A549 (cell line): ENCODE data around the gene MALAT1. TPM values are rescaled to one million over a fixed set of nuclear protein-coding genes. Genes with fewer than 3 reads are reported as not detected.

Experiments used
- BHLHE40 ChIP-seq: IDR thresholded peaks from 2 replicates; pipeline ENCODE4 v1.6.1; 2012; ENCODE audit warnings: low read depth, low read length, inconsistent platforms
- CBX2 ChIP-seq: fragments of 200-600 bp; sonication (generic); IDR thresholded peaks from 2 replicates; pipeline ENCODE4 v1.6.1; 2016; ENCODE audit warnings: low read depth, mild to moderate bottlenecking, borderline replicate concordance
- CEBPB ChIP-seq, 2 experiments: fragments of >200 bp in 1 of 2; sonication (Bioruptor Twin) in 1 of 2; formaldehyde crosslinking in 1 of 2; IDR thresholded peaks; 2 replicates each; pipeline ENCODE4 v1.6.1; 2012 to 2016
- CHD2 ChIP-seq: fragments of 150-350 bp; IDR thresholded peaks from 2 replicates; pipeline ENCODE4 v1.6.1; 2014; ENCODE audit warnings: low read length; ENCODE audit not compliant: partially characterized antibody
- EHF ChIP-seq: fragments of 250-450 bp; sonication (Bioruptor Pico); IDR thresholded peaks from 2 replicates; pipeline ENCODE4 v1.5.0; 2020; ENCODE audit warnings: mild to moderate bottlenecking
- EP300 ChIP-seq, 2 experiments: fragments of >200 bp; sonication (Bioruptor Twin); formaldehyde crosslinking; IDR thresholded peaks; 2 replicates in 1 of 2; 3 replicates in 1 of 2; pipeline ENCODE4 v1.6.1; 2016 to 2017
- ESRRA ChIP-seq: fragments of 150-350 bp; IDR thresholded peaks from 2 replicates; pipeline ENCODE4 v1.6.1; 2014; ENCODE audit warnings: mild to moderate bottlenecking, low read length, borderline replicate concordance
- FOSB ChIP-seq: fragments of 250-450 bp; sonication (Bioruptor Pico); IDR thresholded peaks from 2 replicates; pipeline ENCODE4 v1.5.0; 2020; ENCODE audit warnings: mild to moderate bottlenecking, moderate library complexity
- FOSL2 ChIP-seq, 2 experiments: fragments of 450-650 bp in 1 of 2; fragments of >200 bp in 1 of 2; sonication (Bioruptor Twin) in 1 of 2; formaldehyde crosslinking; IDR thresholded peaks; 2 replicates each; pipeline versions ENCODE4 v1.5.0 to v1.6.1; 2016 to 2020; ENCODE audit warnings: mild to moderate bottlenecking in 1 of 2, moderate library complexity in 1 of 2
- FOXS1 ChIP-seq: fragments of 250-450 bp; sonication (Bioruptor Pico); IDR thresholded peaks from 2 replicates; pipeline ENCODE4 v1.5.0; 2020; ENCODE audit warnings: mild to moderate bottlenecking, moderate library complexity
- HOXA7 ChIP-seq: fragments of 250-450 bp; sonication (Bioruptor Pico); IDR thresholded peaks from 2 replicates; pipeline ENCODE4 v1.5.0; 2020; ENCODE audit warnings: mild to moderate bottlenecking, moderate library complexity
- HOXB13 ChIP-seq: fragments of 250-450 bp; sonication (Bioruptor Pico); IDR thresholded peaks from 2 replicates; pipeline ENCODE4 v1.5.0; 2020; ENCODE audit warnings: low read depth, mild to moderate bottlenecking, moderate library complexity
- HOXB5 ChIP-seq: fragments of 250-450 bp; sonication (Bioruptor Pico); IDR thresholded peaks from 2 replicates; pipeline ENCODE4 v1.5.0; 2020; ENCODE audit warnings: mild to moderate bottlenecking, moderate library complexity
- JUNB ChIP-seq: fragments of >200 bp; sonication (Bioruptor Twin); formaldehyde crosslinking; IDR thresholded peaks from 2 replicates; pipeline ENCODE4 v1.6.1; 2016
- KDM5A ChIP-seq: fragments of 200-600 bp; sonication (generic); IDR thresholded peaks from 2 replicates; pipeline ENCODE4 v1.6.1; 2016; ENCODE audit warnings: antibody characterized with exemption, mild to moderate bottlenecking
- NFE2L2 ChIP-seq: fragments of 150-350 bp; conservative IDR thresholded peaks from 2 replicates; pipeline ENCODE4 v1.6.1; 2014; ENCODE audit warnings: low read length
- NPAS2 ChIP-seq: fragments of 250-450 bp; sonication (Bioruptor Pico); IDR thresholded peaks from 2 replicates; pipeline ENCODE4 v1.8.0; 2022; ENCODE audit warnings: mild to moderate bottlenecking, moderate library complexity, borderline replicate concordance
- NR3C1 ChIP-seq: fragments of >200 bp; sonication (Bioruptor Twin); formaldehyde crosslinking; IDR thresholded peaks from 3 replicates; pipeline ENCODE4 v1.6.1; 2017
- PHF8 ChIP-seq: fragments of 200-600 bp; sonication (generic); IDR thresholded peaks from 2 replicates; pipeline ENCODE4 v1.6.1; 2016; ENCODE audit warnings: low read depth, mild to moderate bottlenecking, antibody characterized with exemption, moderate library complexity, borderline replicate concordance
- RAD21 ChIP-seq, 2 experiments: fragments of >200 bp in 1 of 2; sonication (Bioruptor Twin) in 1 of 2; formaldehyde crosslinking in 1 of 2; IDR thresholded peaks in 1 of 2; conservative IDR thresholded peaks in 1 of 2; 2 replicates in 1 of 2; 3 replicates in 1 of 2; pipeline ENCODE4 v1.6.1; 2012 to 2018; ENCODE audit warnings: inconsistent platforms in 1 of 2
- RARB ChIP-seq: fragments of 250-450 bp; sonication (Bioruptor Pico); IDR thresholded peaks from 2 replicates; pipeline ENCODE4 v1.8.0; 2021; ENCODE audit warnings: mild to moderate bottlenecking, moderate library complexity
- RCOR1 ChIP-seq: fragments of 150-350 bp; IDR thresholded peaks from 2 replicates; pipeline ENCODE4 v1.6.1; 2014; ENCODE audit warnings: antibody characterized with exemption, low read length, low read depth
- SMC3 ChIP-seq: fragments of >200 bp; sonication (Bioruptor Twin); formaldehyde crosslinking; IDR thresholded peaks from 3 replicates; pipeline ENCODE4 v1.6.1; 2018; ENCODE audit warnings: inconsistent platforms
- SREBF2 ChIP-seq: fragments of 450-650 bp; IDR thresholded peaks from 2 replicates; pipeline ENCODE4 v1.6.1; 2014; ENCODE audit warnings: mild to moderate bottlenecking, moderate library complexity
- TFCP2L1 ChIP-seq: fragments of 250-450 bp; sonication (Bioruptor Pico); IDR thresholded peaks from 2 replicates; pipeline ENCODE4 v1.5.0; 2021; ENCODE audit warnings: mild to moderate bottlenecking
- ZC3H11A ChIP-seq: fragments of 450-650 bp; IDR thresholded peaks from 2 replicates; pipeline ENCODE4 v1.6.1; 2014; ENCODE audit warnings: antibody characterized with exemption, mild to moderate bottlenecking
- ZFP36 ChIP-seq: fragments of 450-650 bp; IDR thresholded peaks from 2 replicates; pipeline ENCODE4 v1.6.1; 2014; ENCODE audit warnings: borderline replicate concordance; ENCODE audit not compliant: partially characterized antibody
- polyA plus RNA-seq, 4 experiments: library from polyadenylated mRNA; depleted of rRNA in 3 of 4; stranded (reverse); fragments of >200 nt; fragmentation: RNase III in 1 of 4; extraction: RNeasy Plus Mini Kit Qiagen cat#74134 plus additional on column Dnase treatment in 1 of 4; gene quantifications; 2 replicates in 3 of 4; 3 replicates in 1 of 4; pipeline ENCODE4 v1.2.3, GENCODE V29; 2011 to 2017
- TF ChIP-seq, protein P1 (sequence below): fragments of 250-450 bp; sonication (Bioruptor Pico); IDR thresholded peaks from 2 replicates; pipeline ENCODE4 v1.5.0; 2021; ENCODE audit warnings: mild to moderate bottlenecking, moderate library complexity, borderline replicate concordance
- TF ChIP-seq, protein P2 (sequence below): fragments of 150-350 bp; IDR thresholded peaks from 2 replicates; pipeline ENCODE4 v1.6.1; 2014; ENCODE audit warnings: low read depth, mild to moderate bottlenecking, low read length
- TF ChIP-seq, protein P3 (sequence below): IDR thresholded peaks from 2 replicates; pipeline ENCODE4 v1.6.1; 2012; ENCODE audit warnings: low read depth, borderline replicate concordance
- TF ChIP-seq, protein P4 (sequence below): fragments of >200 bp; sonication (Bioruptor Twin); formaldehyde crosslinking; IDR thresholded peaks from 3 replicates; pipeline ENCODE4 v1.6.1; 2016
- TF ChIP-seq, protein P5 (sequence below): fragments of 250-450 bp; sonication (Bioruptor Pico); IDR thresholded peaks from 2 replicates; pipeline ENCODE4 v1.5.0; 2020; ENCODE audit warnings: low read depth, mild to moderate bottlenecking, moderate library complexity
- TF ChIP-seq, protein P6 (sequence below): IDR thresholded peaks from 2 replicates; pipeline ENCODE4 v1.6.1; 2012

The MALAT1 gene
- polyA plus RNA-seq, 2 of the 4 experiments (the other 2 are of a cell fraction): 188 to 1,041 TPM

DNA sequence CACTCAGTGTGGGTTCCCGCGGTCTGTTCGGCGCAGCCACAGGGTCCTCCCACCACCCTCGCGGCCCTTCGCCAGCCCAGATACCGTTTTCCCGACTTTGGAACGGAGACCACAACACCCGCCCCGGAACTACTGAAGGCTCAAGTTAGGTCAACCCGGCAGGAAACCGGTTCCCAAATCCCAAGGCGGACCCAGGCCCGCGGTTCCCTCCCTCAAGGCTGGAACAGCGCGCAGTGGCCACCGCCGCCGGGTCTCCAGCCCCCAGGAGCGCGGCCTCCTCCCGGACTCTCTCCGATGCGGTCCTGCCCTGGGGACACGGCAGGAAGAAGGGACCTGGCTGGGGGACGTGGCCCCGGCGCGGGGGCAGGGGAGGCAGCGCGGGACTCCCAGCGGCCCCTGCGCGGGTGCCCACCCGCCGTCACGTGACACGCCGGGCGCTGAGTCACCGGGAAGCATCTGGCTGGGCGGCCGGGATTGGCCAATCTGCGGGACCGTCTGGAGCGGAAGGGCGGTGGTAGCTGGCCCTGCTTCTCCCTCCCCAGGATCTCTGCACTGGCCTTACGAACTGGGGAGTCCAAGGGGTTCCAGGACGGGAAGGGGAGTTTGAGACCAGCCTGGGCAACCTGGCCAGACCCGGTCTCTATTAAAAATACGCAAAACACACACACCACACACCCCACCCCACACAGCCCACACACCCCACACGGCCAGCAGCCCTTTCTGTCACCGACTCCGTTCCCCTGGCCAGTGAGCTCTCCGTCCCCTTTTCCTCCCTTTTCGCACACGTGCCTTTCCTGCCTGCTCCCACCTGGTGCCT is 21.5 kb upstream of the MALAT1 start (continued):
- TF ChIP-seq, protein P1, sequence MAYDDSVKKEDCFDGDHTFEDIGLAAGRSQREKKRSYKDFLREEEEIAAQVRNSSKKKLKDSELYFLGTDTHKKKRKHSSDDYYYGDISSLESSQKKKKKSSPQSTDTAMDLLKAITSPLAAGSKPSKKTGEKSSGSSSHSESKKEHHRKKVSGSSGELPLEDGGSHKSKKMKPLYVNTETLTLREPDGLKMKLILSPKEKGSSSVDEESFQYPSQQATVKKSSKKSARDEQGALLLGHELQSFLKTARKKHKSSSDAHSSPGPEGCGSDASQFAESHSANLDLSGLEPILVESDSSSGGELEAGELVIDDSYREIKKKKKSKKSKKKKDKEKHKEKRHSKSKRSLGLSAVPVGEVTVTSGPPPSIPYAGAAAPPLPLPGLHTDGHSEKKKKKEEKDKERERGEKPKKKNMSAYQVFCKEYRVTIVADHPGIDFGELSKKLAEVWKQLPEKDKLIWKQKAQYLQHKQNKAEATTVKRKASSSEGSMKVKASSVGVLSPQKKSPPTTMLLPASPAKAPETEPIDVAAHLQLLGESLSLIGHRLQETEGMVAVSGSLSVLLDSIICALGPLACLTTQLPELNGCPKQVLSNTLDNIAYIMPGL (CRISPR knock-in tag): no peak; the same call in 1 of the 2 replicates
- no peak for TF ChIP-seq HOXB5 (CRISPR knock-in tag)
- no peak for TF ChIP-seq ZC3H11A
- TF ChIP-seq SMC3: peak; percentile 31; the same call in 2 of the 3 replicates
- TF ChIP-seq NFE2L2: no peak
- TF ChIP-seq ZFP36: no peak
- no peak for TF ChIP-seq SREBF2
- TF ChIP-seq, protein P2, sequence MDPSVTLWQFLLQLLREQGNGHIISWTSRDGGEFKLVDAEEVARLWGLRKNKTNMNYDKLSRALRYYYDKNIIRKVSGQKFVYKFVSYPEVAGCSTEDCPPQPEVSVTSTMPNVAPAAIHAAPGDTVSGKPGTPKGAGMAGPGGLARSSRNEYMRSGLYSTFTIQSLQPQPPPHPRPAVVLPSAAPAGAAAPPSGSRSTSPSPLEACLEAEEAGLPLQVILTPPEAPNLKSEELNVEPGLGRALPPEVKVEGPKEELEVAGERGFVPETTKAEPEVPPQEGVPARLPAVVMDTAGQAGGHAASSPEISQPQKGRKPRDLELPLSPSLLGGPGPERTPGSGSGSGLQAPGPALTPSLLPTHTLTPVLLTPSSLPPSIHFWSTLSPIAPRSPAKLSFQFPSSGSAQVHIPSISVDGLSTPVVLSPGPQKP: no peak
- TF ChIP-seq TFCP2L1 (CRISPR knock-in tag): no peak; the same call in 1 of the 2 replicates
- TF ChIP-seq BHLHE40: peak; percentile 65
- no peak for TF ChIP-seq FOXS1 (CRISPR knock-in tag)
- peak; percentile 78 for TF ChIP-seq FOSL2 (IDR thresholded peaks at IDR 0.05)
- peak; percentile 99 for TF ChIP-seq FOSL2 (CRISPR knock-in tag; IDR thresholded peaks at IDR 0.05)
- TF ChIP-seq PHF8: peak; percentile 71; the same call in 1 of the 2 replicates
- TF ChIP-seq, protein P3, sequence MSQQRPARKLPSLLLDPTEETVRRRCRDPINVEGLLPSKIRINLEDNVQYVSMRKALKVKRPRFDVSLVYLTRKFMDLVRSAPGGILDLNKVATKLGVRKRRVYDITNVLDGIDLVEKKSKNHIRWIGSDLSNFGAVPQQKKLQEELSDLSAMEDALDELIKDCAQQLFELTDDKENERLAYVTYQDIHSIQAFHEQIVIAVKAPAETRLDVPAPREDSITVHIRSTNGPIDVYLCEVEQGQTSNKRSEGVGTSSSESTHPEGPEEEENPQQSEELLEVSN: peak; percentile 80; the same call in 1 of the 2 replicates
- peak; percentile 52 for TF ChIP-seq JUNB
- TF ChIP-seq CEBPB (IDR thresholded peaks at IDR 0.05): peak; percentile 30 to 80; a peak in 3 of 4 replicates
- TF ChIP-seq, protein P4, sequence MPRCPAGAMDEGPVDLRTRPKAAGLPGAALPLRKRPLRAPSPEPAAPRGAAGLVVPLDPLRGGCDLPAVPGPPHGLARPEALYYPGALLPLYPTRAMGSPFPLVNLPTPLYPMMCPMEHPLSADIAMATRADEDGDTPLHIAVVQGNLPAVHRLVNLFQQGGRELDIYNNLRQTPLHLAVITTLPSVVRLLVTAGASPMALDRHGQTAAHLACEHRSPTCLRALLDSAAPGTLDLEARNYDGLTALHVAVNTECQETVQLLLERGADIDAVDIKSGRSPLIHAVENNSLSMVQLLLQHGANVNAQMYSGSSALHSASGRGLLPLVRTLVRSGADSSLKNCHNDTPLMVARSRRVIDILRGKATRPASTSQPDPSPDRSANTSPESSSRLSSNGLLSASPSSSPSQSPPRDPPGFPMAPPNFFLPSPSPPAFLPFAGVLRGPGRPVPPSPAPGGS: peak; percentile 76; the same call in 1 of the 3 replicates
- TF ChIP-seq RCOR1: no peak
- TF ChIP-seq HOXA7 (CRISPR knock-in tag): no peak; the same call in 1 of the 2 replicates
- peak; percentile 61; the same call in 1 of the 2 replicates for TF ChIP-seq RARB (CRISPR knock-in tag)
- no peak for TF ChIP-seq FOSB (CRISPR knock-in tag)
- TF ChIP-seq NPAS2 (CRISPR knock-in tag): no peak
- TF ChIP-seq, protein P5, sequence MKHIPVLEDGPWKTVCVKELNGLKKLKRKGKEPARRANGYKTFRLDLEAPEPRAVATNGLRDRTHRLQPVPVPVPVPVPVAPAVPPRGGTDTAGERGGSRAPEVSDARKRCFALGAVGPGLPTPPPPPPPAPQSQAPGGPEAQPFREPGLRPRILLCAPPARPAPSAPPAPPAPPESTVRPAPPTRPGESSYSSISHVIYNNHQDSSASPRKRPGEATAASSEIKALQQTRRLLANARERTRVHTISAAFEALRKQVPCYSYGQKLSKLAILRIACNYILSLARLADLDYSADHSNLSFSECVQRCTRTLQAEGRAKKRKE (CRISPR knock-in tag): peak; percentile 88; the same call in 1 of the 2 replicates
- TF ChIP-seq, protein P6, sequence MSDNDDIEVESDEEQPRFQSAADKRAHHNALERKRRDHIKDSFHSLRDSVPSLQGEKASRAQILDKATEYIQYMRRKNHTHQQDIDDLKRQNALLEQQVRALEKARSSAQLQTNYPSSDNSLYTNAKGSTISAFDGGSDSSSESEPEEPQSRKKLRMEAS: peak; percentile 84
- peak in 1 of 2 experiments; percentile 24; a peak in 1 of 5 replicates for TF ChIP-seq EP300 (IDR thresholded peaks at IDR 0.05)
- TF ChIP-seq CHD2: no peak
- TF ChIP-seq NR3C1: no peak
- TF ChIP-seq EHF (CRISPR knock-in tag): peak; percentile 89
- peak; percentile 0 to 28; a peak in 2 of 5 replicates for TF ChIP-seq RAD21 (conservative IDR thresholded peaks at IDR 0.05 in 1 of 2, IDR thresholded peaks at IDR 0.05 in 1 of 2)
- no peak; the same call in 1 of the 2 replicates for TF ChIP-seq HOXB13 (CRISPR knock-in tag)
- TF ChIP-seq ESRRA: no peak
- no peak for TF ChIP-seq CBX2
- no peak for TF ChIP-seq KDM5A
